Stimulated activated CD4-positive, alpha-beta T cell treated with anti-CD3 and anti-CD28 coated beads, Interleukin-2, amount 100 ng/mL, for 24 hours (primary cell): ENCODE measurements around the gene PLXND1.
"Not testable (repeated sequence)": the region's sequence is repeated elsewhere in the genome, so short reads cannot be mapped to it uniquely, and the experiment has no call there.

Experiments used
- DNase-seq, 2 donors: peaks; one replicate each; pipeline ENCODE4 v3.0.0-alpha.2; 2020

Gene PLXND1

GRCh38 chr3:129613367-129613740 is 6.9 kb upstream of the PLXND1 start:
- DNase-seq: no peak

- no peak for DNase-seq
Observed at GRCh38 chr3:129612534-129613366, 6.3 kb upstream of the PLXND1 start.

- no peak for DNase-seq
Observed at GRCh38 chr3:129611812-129612533, 5.5 kb upstream of the PLXND1 start.

GRCh38 chr3:129611446-129611800 is 4.9 kb upstream of the PLXND1 start:
- DNase-seq: no peak

GRCh38 chr3:129610794-129611445 is 4.4 kb upstream of the PLXND1 start:
- not testable (repeated sequence) for DNase-seq

GRCh38 chr3:129610276-129610675 is 3.8 kb upstream of the PLXND1 start:
- DNase-seq: no peak

- no peak for DNase-seq
Observed at GRCh38 chr3:129609591-129610182, 3.2 kb upstream of the PLXND1 start.

GRCh38 chr3:129608936-129609590 is 2.6 kb upstream of the PLXND1 start:
- no peak for DNase-seq

GRCh38 chr3:129608087-129608935 is 1.8 kb upstream of the PLXND1 start:
- DNase-seq: no peak

GRCh38 chr3:129607391-129608068 is 1.1 kb upstream of the PLXND1 start:
- no peak for DNase-seq

GRCh38 chr3:129605922-129606635 is 397 bp downstream of the PLXND1 start:
- DNase-seq: peak in 1 of 2 donors; percentile 37

- DNase-seq: peak; percentile 41 to 56
Observed at GRCh38 chr3:129605203-129605921, 1.1 kb downstream of the PLXND1 start.

GRCh38 chr3:129604767-129605166 is 1.7 kb downstream of the PLXND1 start:
- no peak for DNase-seq

GRCh38 chr3:129603991-129604749 is 2.3 kb downstream of the PLXND1 start:
- no peak for DNase-seq

- DNase-seq: no peak
Observed at GRCh38 chr3:129603561-129603942, 2.9 kb downstream of the PLXND1 start.

GRCh38 chr3:129602730-129603560 is 3.5 kb downstream of the PLXND1 start:
- no peak for DNase-seq

GRCh38 chr3:129602309-129602708 is 4.2 kb downstream of the PLXND1 start:
- no peak for DNase-seq

- no peak for DNase-seq
Observed at GRCh38 chr3:129601713-129602112, 4.8 kb downstream of the PLXND1 start.
